GM23248 (cell line): ENCODE measurements around the gene TEX30. TPM values are rescaled to one million over a fixed set of nuclear protein-coding genes. Genes with fewer than 3 reads are reported as not detected.

Experiments
- DNase-seq: peaks from one replicate; pipeline ENCODE4 v3.0.0-alpha.2; 2015
- H2AFZ ChIP-seq: fragments of 200-600 bp; sonication (generic); 2 replicates; pipeline ENCODE4 v1.6.1; 2016; ENCODE audit warnings: antibody characterized with exemption
- H3F3A ChIP-seq: fragments of 200-600 bp; sonication (generic); 2 replicates; pipeline ENCODE4 v1.6.1; 2016; ENCODE audit warnings: mild to moderate bottlenecking, antibody characterized with exemption, mixed run types; ENCODE audit not compliant: insufficient read depth
- H3K27ac ChIP-seq: fragments of 200-600 bp; sonication (generic); 2 replicates; pipeline ENCODE4 v1.5.1; 2016; ENCODE audit warnings: mild to moderate bottlenecking
- H3K27me3 ChIP-seq: fragments of 200-600 bp; sonication (generic); replicated peaks from 2 replicates; pipeline ENCODE4 v1.6.1; 2016; ENCODE audit warnings: mild to moderate bottlenecking; ENCODE audit not compliant: insufficient read depth
- H3K36me3 ChIP-seq: fragments of 200-600 bp; sonication (generic); 2 replicates; pipeline ENCODE4 v1.6.1; 2016; ENCODE audit warnings: low read depth, mild to moderate bottlenecking
- H3K4me1 ChIP-seq: fragments of 200-600 bp; sonication (generic); 2 replicates; pipeline ENCODE4 v1.6.1; 2016; ENCODE audit warnings: mild to moderate bottlenecking; ENCODE audit not compliant: insufficient read depth
- H3K4me2 ChIP-seq: fragments of 200-600 bp; sonication (generic); one replicate; pipeline ENCODE4 v1.6.1; 2016; ENCODE audit warnings: mild to moderate bottlenecking; ENCODE audit not compliant: unreplicated experiment
- H3K4me3 ChIP-seq: fragments of 200-600 bp; sonication (generic); 2 replicates; pipeline ENCODE4 v1.5.1; 2016; ENCODE audit warnings: mild to moderate bottlenecking
- H3K79me2 ChIP-seq: fragments of 200-600 bp; sonication (generic); 2 replicates; pipeline ENCODE4 v1.6.1; 2016; ENCODE audit warnings: mild to moderate bottlenecking; ENCODE audit not compliant: insufficient read depth
- H3K9ac ChIP-seq: fragments of 200-600 bp; sonication (generic); 2 replicates; pipeline ENCODE4 v1.6.1; 2016; ENCODE audit warnings: mild to moderate bottlenecking
- H3K9me2 ChIP-seq: fragments of 200-600 bp; sonication (generic); 2 replicates; pipeline ENCODE4 v1.6.1; 2016; ENCODE audit warnings: mixed run types, mild to moderate bottlenecking, moderate library complexity; ENCODE audit not compliant: insufficient read depth
- H3K9me3 ChIP-seq: fragments of 200-600 bp; sonication (generic); one replicate; pipeline ENCODE4 v1.6.1; 2017; ENCODE audit warnings: low read depth
- H4K20me1 ChIP-seq: fragments of 200-600 bp; sonication (generic); 2 replicates; pipeline ENCODE4 v1.6.0; 2016; ENCODE audit not compliant: insufficient read depth
- EZH2 ChIP-seq: fragments of 200-600 bp; sonication (generic); IDR thresholded peaks from 2 replicates; pipeline ENCODE4 v1.6.1; 2018; ENCODE audit warnings: antibody characterized with exemption, mild to moderate bottlenecking; ENCODE audit not compliant: insufficient read depth, poor library complexity, severe bottlenecking
- EZH2phosphoT487 ChIP-seq: fragments of 200-600 bp; sonication (generic); IDR thresholded peaks from 2 replicates; pipeline ENCODE4 v1.6.1; 2018; ENCODE audit warnings: antibody characterized with exemption, moderate library complexity, mild to moderate bottlenecking, low read depth; ENCODE audit not compliant: insufficient read depth
- WGBS, 2 experiments: methylation state at CpG; one replicate each; pipeline ENCODE4 v1.1.6; 2015 to 2017; ENCODE audit warnings: low lambda C conversion rate in 2 of 2, low coverage in 1 of 2; ENCODE audit errors: missing lambda C conversion rate in 2 of 2; 5-methylcytosine and 5-hydroxymethylcytosine counted together
- in situ Hi-C: fragments of 300-500 bp; cut with MboI; formaldehyde crosslinking; loops from 2 replicates; pipeline ENCODE4 v1.15.0; 2020
- polyA plus RNA-seq: library from polyadenylated mRNA; unstranded; fragments of >200 nt; fragmentation: Nextera tagmentation; extraction: Ambion mirVana; gene quantifications from 2 replicates; pipeline ENCODE4 v1.2.1, GENCODE V29; 2016
- total RNA-seq: library from RNA; depleted of rRNA; stranded (reverse); fragments of >200 nt; shearing (Covaris generic); gene quantifications from 2 replicates; pipeline ENCODE4 v1.2.3, GENCODE V29; 2014

The TEX30 gene
- total and polyA plus RNA-seq, 2 experiments from 2014 or later, result 21.1 to 37.6 TPM

DNA sequence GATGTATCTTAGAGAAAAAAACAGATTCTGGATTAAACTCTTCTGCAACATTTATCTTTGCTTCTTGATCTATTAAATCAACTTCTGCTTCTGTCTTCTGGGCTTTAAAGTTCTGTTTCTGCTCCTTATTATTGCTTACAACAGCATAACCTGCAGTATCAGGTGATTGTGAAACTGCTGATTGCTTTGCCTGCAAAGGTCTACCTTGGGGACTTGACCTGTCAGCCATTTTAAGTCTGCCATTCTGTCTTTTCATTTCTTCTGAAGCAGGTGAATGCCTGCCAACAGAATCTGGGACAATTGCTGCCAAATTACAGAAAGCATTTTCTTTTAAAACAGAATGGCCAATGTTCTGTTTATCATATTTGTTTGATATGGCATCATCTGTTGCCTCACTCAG is 31.1 kb downstream of the TEX30 start:
- Histone ChIP-seq H3K9me2 (no peaks in the 10 kb centered on the region), H3K27me3 (peaks cover 27% of the 10 kb centered on the region), H3K9ac (no peak overlapping the region), H3K4me2 (no peak overlapping the region), H4K20me1 (no peaks in the 10 kb centered on the region), H2AFZ (no peak overlapping the region), H3K4me3 (no peak overlapping the region), H3K36me3 (no peaks in the 10 kb centered on the region), H3K9me3 (no peaks in the 10 kb centered on the region), H3F3A (no peaks in the 10 kb centered on the region), H3K27ac (no peak overlapping the region), H3K79me2 (no peaks in the 10 kb centered on the region), H3K4me1 (no peaks in the 10 kb centered on the region)
- TF ChIP-seq EZH2phosphoT487, result no peak
- no peak for TF ChIP-seq EZH2
- no peak for DNase-seq
- in situ Hi-C loops, result no loop called here

DNA sequence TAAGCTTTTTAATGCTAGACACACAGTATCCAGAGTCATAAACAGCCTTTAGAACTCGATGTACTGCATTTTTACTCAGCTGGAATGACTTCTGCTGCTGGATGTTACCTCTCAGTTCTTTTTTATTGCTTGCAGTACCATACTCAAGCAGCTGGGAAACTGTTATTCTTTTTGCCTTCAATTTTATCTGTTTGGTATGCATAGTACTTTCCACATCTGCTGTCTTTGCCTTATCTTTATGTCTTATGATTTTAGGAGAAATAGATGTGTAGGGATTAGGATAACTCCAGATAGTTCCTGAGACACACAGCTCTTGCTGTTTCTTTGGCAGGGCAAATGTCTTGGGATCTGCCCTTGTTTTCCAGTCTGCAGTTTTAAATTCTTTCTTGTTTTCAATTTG is 31.5 kb downstream of the TEX30 start:
- H3K36me3 ChIP-seq, result no peaks in the 10 kb centered on the region
- H3K27me3 ChIP-seq, result peaks cover 30% of the 10 kb centered on the region
- TF ChIP-seq EZH2phosphoT487, result no peak
- no peak for TF ChIP-seq EZH2
- H3K4me1 ChIP-seq, result no peaks in the 10 kb centered on the region
- in situ Hi-C loops, result no loop called here
- no peaks in the 10 kb centered on the region for H3K9me2 ChIP-seq
- no peaks in the 10 kb centered on the region for H3K9me3 ChIP-seq
- no peaks in the 10 kb centered on the region for H3K79me2 ChIP-seq
- DNase-seq, result no peak
- no peaks in the 10 kb centered on the region for H3F3A ChIP-seq
- no peak overlapping the region for H2AFZ ChIP-seq
- H3K27ac ChIP-seq, result no peak overlapping the region
- H4K20me1 ChIP-seq, result no peaks in the 10 kb centered on the region
- 12 to 15% methylated on average over 1 of the region's 1 CpG for WGBS, 2 experiments
- no peak overlapping the region for H3K4me3 ChIP-seq
- H3K4me2 ChIP-seq, result no peak overlapping the region
- no peak overlapping the region for H3K9ac ChIP-seq

- DNase-seq, result peak; percentile 58
- Histone ChIP-seq H3K4me1 (no peaks in the 10 kb centered on the region), H3K27me3 (peaks cover 19% of the 10 kb centered on the region), H3F3A (no peaks in the 10 kb centered on the region), H3K4me3 (no peak overlapping the region), H3K9ac (no peak overlapping the region), H3K4me2 (no peak overlapping the region), H3K27ac (no peak overlapping the region), H3K9me2 (no peaks in the 10 kb centered on the region), H4K20me1 (no peaks in the 10 kb centered on the region), H3K36me3 (no peaks in the 10 kb centered on the region), H2AFZ (no peak overlapping the region), H3K9me3 (no peaks in the 10 kb centered on the region), H3K79me2 (no peaks in the 10 kb centered on the region)
- 56 to 59% methylated on average over 8 of the region's 8 CpGs for WGBS, 2 experiments
- TF ChIP-seq EZH2phosphoT487 (no peak), EZH2 (no peak)
- in situ Hi-C loops, result loop anchor here (10.0 kb wide), 1 partner anchor 145 kb away; no protein-coding TSS in a partner anchor
These were observed 43.9 kb downstream of the TEX30 start for GRCh38 chr13:102729560-102730270.

- 69 to 71% methylated on average over 2 of the region's 2 CpGs for WGBS, 2 experiments
- H3K79me2 ChIP-seq, result no peaks in the 10 kb centered on the region
- no peak overlapping the region for H3K9ac ChIP-seq
- 0 out of 2 replicates have a peak, but pooled peaks cover 9% of the 10 kb centered on the region for H3K27me3 ChIP-seq
- 0 out of 2 replicates have a peak, but pooled peaks cover 4% of the 10 kb centered on the region for H3F3A ChIP-seq
- no peaks in the 10 kb centered on the region for H3K36me3 ChIP-seq
- H3K4me3 ChIP-seq, result no peak overlapping the region
- H3K4me1 ChIP-seq, result 0 out of 2 replicates have a peak, but pooled peaks cover 3% of the 10 kb centered on the region
- H3K9me3 ChIP-seq, result no peaks in the 10 kb centered on the region
- H3K9me2 ChIP-seq, result no peaks in the 10 kb centered on the region
- H3K27ac ChIP-seq, result no peak overlapping the region
- in situ Hi-C loops, result loop anchor here (10.0 kb wide), 1 partner anchor 142 kb away; no protein-coding TSS in a partner anchor
- H2AFZ ChIP-seq, result no peak overlapping the region
- H4K20me1 ChIP-seq, result no peaks in the 10 kb centered on the region
- no peak overlapping the region for H3K4me2 ChIP-seq
- DNase-seq, result no peak
- TF ChIP-seq EZH2 (no peak), EZH2phosphoT487 (no peak)
These were observed 47.2 kb downstream of the TEX30 start for GRCh38 chr13:102726430-102726829.
